HG02759 (cell line): Measurements from ENCODE around the gene FLVCR2.
"Not testable (repeated sequence)": the region's sequence is repeated elsewhere in the genome, so short reads cannot be mapped to it uniquely, and the experiment has no call there.

Experiments
- ATAC-seq: cut with Tn5 transposase; IDR thresholded peaks from one replicate; pipeline ENCODE4 v1.9.1; 2021; ENCODE audit warnings: mild to moderate bottlenecking, moderate library complexity; ENCODE audit not compliant: unreplicated experiment

The FLVCR2 gene

GRCh38 chr14:75589931-75590330, 11.5 kb downstream of the FLVCR2 start:
- no peak for ATAC-seq

GRCh38 chr14:75591331-75591946, 13.0 kb downstream of the FLVCR2 start:
- ATAC-seq: no peak

- ATAC-seq: no peak
These were observed 13.7 kb downstream of the FLVCR2 start for GRCh38 chr14:75591987-75592575.

- no peak for ATAC-seq
These were observed 16.8 kb downstream of the FLVCR2 start for GRCh38 chr14:75595226-75595625.

GRCh38 chr14:75597149-75597548, 18.7 kb downstream of the FLVCR2 start:
- ATAC-seq: no peak

GRCh38 chr14:75600100-75600499, 21.7 kb downstream of the FLVCR2 start:
- ATAC-seq: not testable (repeated sequence)

GRCh38 chr14:75601061-75601460, 22.6 kb downstream of the FLVCR2 start:
- not testable (repeated sequence) for ATAC-seq

- no peak for ATAC-seq
These were observed 24.1 kb downstream of the FLVCR2 start for GRCh38 chr14:75602503-75602902.

- ATAC-seq: no peak
These were observed 26.8 kb downstream of the FLVCR2 start for GRCh38 chr14:75604979-75605851.

GRCh38 chr14:75605916-75606315, 27.5 kb downstream of the FLVCR2 start:
- no peak for ATAC-seq

- ATAC-seq: no peak
These were observed 28.6 kb downstream of the FLVCR2 start for GRCh38 chr14:75607044-75607443.

GRCh38 chr14:75607842-75608640, 29.6 kb downstream of the FLVCR2 start:
- no peak for ATAC-seq

- no peak for ATAC-seq
These were observed 30.7 kb downstream of the FLVCR2 start for GRCh38 chr14:75609116-75609515.

- no peak for ATAC-seq
These were observed 31.4 kb downstream of the FLVCR2 start for GRCh38 chr14:75609606-75610475.

GRCh38 chr14:75610834-75611233, 32.4 kb downstream of the FLVCR2 start:
- ATAC-seq: no peak

GRCh38 chr14:75612157-75612556, 33.7 kb downstream of the FLVCR2 start:
- no peak for ATAC-seq

- no peak for ATAC-seq
These were observed 35.8 kb downstream of the FLVCR2 start for GRCh38 chr14:75614179-75614578.

- ATAC-seq: no peak
These were observed 36.8 kb downstream of the FLVCR2 start for GRCh38 chr14:75615200-75615599.

GRCh38 chr14:75619548-75619947, 41.1 kb downstream of the FLVCR2 start:
- no peak for ATAC-seq

GRCh38 chr14:75625034-75625433, 46.6 kb downstream of the FLVCR2 start:
- ATAC-seq: no peak
